Measurements from ENCODE around the gene TMEM132A.
A peak's percentile ranks its signal among the peaks of the same experiment; 100 is the strongest.

The TMEM132A gene

GRCh38 chr11:60915248-60915914 is 8.9 kb upstream of the TMEM132A start:
- Histone ChIP-seq H3K4me1 (ENCODE audit: control insufficient read depth, insufficient read depth, low read length) (peaks cover 39% of the 10 kb centered on the region), H3K4me3 (ENCODE audit: low read depth, low read length) (peak overlapping the region; percentile 52), H3K9me3 (ENCODE audit: control insufficient read depth, insufficient read depth, low read depth, low read length) (no peaks in the 10 kb centered on the region; the same call in 1 of the 2 replicates), H3K9ac (ENCODE audit: low read length) (peak overlapping the region; percentile 68), H3K27ac (ENCODE audit: low read depth, low read length) (peak overlapping the region; percentile 19; the same call in 1 of the 2 replicates), H3K36me3 (ENCODE audit: control insufficient read depth, insufficient read depth, low read length) (peaks cover 7% of the 10 kb centered on the region), H3K27me3 (ENCODE audit: control insufficient read depth, insufficient read depth, low read length) (peaks cover 12% of the 10 kb centered on the region; the same call in 1 of the 2 replicates)

- Histone ChIP-seq H3K4me3 (ENCODE audit: low read depth, low read length) (no peak overlapping the region), H3K4me1 (ENCODE audit: control insufficient read depth, insufficient read depth, low read length) (peaks cover 39% of the 10 kb centered on the region)
Measured at GRCh38 chr11:60916669-60917206, 7.5 kb upstream of the TMEM132A start.

GRCh38 chr11:60917267-60917666 is 7.0 kb upstream of the TMEM132A start:
- no peaks in the 10 kb centered on the region; the same call in 1 of the 2 replicates for H3K9me3 ChIP-seq (ENCODE audit: control insufficient read depth, insufficient read depth, low read depth, low read length)
- peaks cover 39% of the 10 kb centered on the region for H3K4me1 ChIP-seq (ENCODE audit: control insufficient read depth, insufficient read depth, low read length)
- H3K4me3 ChIP-seq (ENCODE audit: low read depth, low read length) = no peak overlapping the region
- 0 out of 2 replicates have a peak, but pooled peaks cover under 1% of the 10 kb centered on the region for H3K27me3 ChIP-seq (ENCODE audit: control insufficient read depth, insufficient read depth, low read length)
- no peak overlapping the region for H3K27ac ChIP-seq (ENCODE audit: low read depth, low read length)
- H3K36me3 ChIP-seq (ENCODE audit: control insufficient read depth, insufficient read depth, low read length) = peaks cover 22% of the 10 kb centered on the region
- no peak overlapping the region for H3K9ac ChIP-seq (ENCODE audit: low read length)

More at GRCh38 chr11:60916669-60917206, 7.5 kb upstream of the TMEM132A start:
- H3K36me3 ChIP-seq (ENCODE audit: control insufficient read depth, insufficient read depth, low read length) = peaks cover 21% of the 10 kb centered on the region
- H3K27ac ChIP-seq (ENCODE audit: low read depth, low read length) = no peak overlapping the region
- H3K9ac ChIP-seq (ENCODE audit: low read length) = no peak overlapping the region
- 0 out of 2 replicates have a peak, but pooled peaks cover 3% of the 10 kb centered on the region for H3K27me3 ChIP-seq (ENCODE audit: control insufficient read depth, insufficient read depth, low read length)
- H3K9me3 ChIP-seq (ENCODE audit: control insufficient read depth, insufficient read depth, low read depth, low read length) = no peaks in the 10 kb centered on the region; the same call in 1 of the 2 replicates

GRCh38 chr11:60918251-60918938 is 5.9 kb upstream of the TMEM132A start:
- Histone ChIP-seq H3K4me1 (ENCODE audit: control insufficient read depth, insufficient read depth, low read length) (peaks cover 30% of the 10 kb centered on the region), H3K36me3 (ENCODE audit: control insufficient read depth, insufficient read depth, low read length) (peaks cover 26% of the 10 kb centered on the region), H3K27me3 (ENCODE audit: control insufficient read depth, insufficient read depth, low read length) (no peaks in the 10 kb centered on the region), H3K9me3 (ENCODE audit: control insufficient read depth, insufficient read depth, low read depth, low read length) (no peaks in the 10 kb centered on the region; the same call in 1 of the 2 replicates), H3K4me3 (ENCODE audit: low read depth, low read length) (no peak overlapping the region), H3K27ac (ENCODE audit: low read depth, low read length) (no peak overlapping the region), H3K9ac (ENCODE audit: low read length) (no peak overlapping the region)

GRCh38 chr11:60918939-60919265 is 5.4 kb upstream of the TMEM132A start:
- H3K36me3 ChIP-seq (ENCODE audit: control insufficient read depth, insufficient read depth, low read length) = peaks cover 26% of the 10 kb centered on the region
- no peak overlapping the region for H3K27ac ChIP-seq (ENCODE audit: low read depth, low read length)
- H3K9me3 ChIP-seq (ENCODE audit: control insufficient read depth, insufficient read depth, low read depth, low read length) = no peaks in the 10 kb centered on the region; the same call in 1 of the 2 replicates
- no peaks in the 10 kb centered on the region for H3K27me3 ChIP-seq (ENCODE audit: control insufficient read depth, insufficient read depth, low read length)
- peaks cover 32% of the 10 kb centered on the region for H3K4me1 ChIP-seq (ENCODE audit: control insufficient read depth, insufficient read depth, low read length)
- no peak overlapping the region for H3K9ac ChIP-seq (ENCODE audit: low read length)
- H3K4me3 ChIP-seq (ENCODE audit: low read depth, low read length) = no peak overlapping the region

GRCh38 chr11:60919320-60919719 is 4.9 kb upstream of the TMEM132A start:
- no peak overlapping the region for H3K4me3 ChIP-seq (ENCODE audit: low read depth, low read length)
- H3K36me3 ChIP-seq (ENCODE audit: control insufficient read depth, insufficient read depth, low read length) = peaks cover 26% of the 10 kb centered on the region
- no peaks in the 10 kb centered on the region for H3K27me3 ChIP-seq (ENCODE audit: control insufficient read depth, insufficient read depth, low read length)
- H3K9me3 ChIP-seq (ENCODE audit: control insufficient read depth, insufficient read depth, low read depth, low read length) = no peaks in the 10 kb centered on the region; the same call in 1 of the 2 replicates
- H3K4me1 ChIP-seq (ENCODE audit: control insufficient read depth, insufficient read depth, low read length) = peaks cover 35% of the 10 kb centered on the region
- no peak overlapping the region for H3K9ac ChIP-seq (ENCODE audit: low read length)
- H3K27ac ChIP-seq (ENCODE audit: low read depth, low read length) = no peak overlapping the region

- Histone ChIP-seq H3K27ac (ENCODE audit: low read depth, low read length) (no peak overlapping the region), H3K9me3 (ENCODE audit: control insufficient read depth, insufficient read depth, low read depth, low read length) (no peaks in the 10 kb centered on the region; the same call in 1 of the 2 replicates), H3K9ac (ENCODE audit: low read length) (no peak overlapping the region), H3K4me3 (ENCODE audit: low read depth, low read length) (no peak overlapping the region), H3K27me3 (ENCODE audit: control insufficient read depth, insufficient read depth, low read length) (no peaks in the 10 kb centered on the region), H3K36me3 (ENCODE audit: control insufficient read depth, insufficient read depth, low read length) (peaks cover 26% of the 10 kb centered on the region), H3K4me1 (ENCODE audit: control insufficient read depth, insufficient read depth, low read length) (peaks cover 28% of the 10 kb centered on the region)
Measured at GRCh38 chr11:60919956-60920355, 4.3 kb upstream of the TMEM132A start.

GRCh38 chr11:60921259-60921658 is 3.0 kb upstream of the TMEM132A start:
- Histone ChIP-seq H3K36me3 (ENCODE audit: control insufficient read depth, insufficient read depth, low read length) (peaks cover 26% of the 10 kb centered on the region), H3K27me3 (ENCODE audit: control insufficient read depth, insufficient read depth, low read length) (no peaks in the 10 kb centered on the region), H3K4me1 (ENCODE audit: control insufficient read depth, insufficient read depth, low read length) (peaks cover 28% of the 10 kb centered on the region)

GRCh38 chr11:60921777-60922335 is 2.4 kb upstream of the TMEM132A start:
- no peaks in the 10 kb centered on the region; the same call in 1 of the 2 replicates for H3K9me3 ChIP-seq (ENCODE audit: control insufficient read depth, insufficient read depth, low read depth, low read length)
- H3K4me3 ChIP-seq (ENCODE audit: low read depth, low read length) = no peak overlapping the region
- no peak overlapping the region for H3K9ac ChIP-seq (ENCODE audit: low read length)
- H3K4me1 ChIP-seq (ENCODE audit: control insufficient read depth, insufficient read depth, low read length) = peaks cover 22% of the 10 kb centered on the region; the same call in 1 of the 2 replicates
- peaks cover 26% of the 10 kb centered on the region for H3K36me3 ChIP-seq (ENCODE audit: control insufficient read depth, insufficient read depth, low read length)
- H3K27ac ChIP-seq (ENCODE audit: low read depth, low read length) = no peak overlapping the region
- no peaks in the 10 kb centered on the region for H3K27me3 ChIP-seq (ENCODE audit: control insufficient read depth, insufficient read depth, low read length)

More at GRCh38 chr11:60921259-60921658, 3.0 kb upstream of the TMEM132A start:
- Histone ChIP-seq H3K4me3 (ENCODE audit: low read depth, low read length) (no peak overlapping the region), H3K9ac (ENCODE audit: low read length) (no peak overlapping the region), H3K9me3 (ENCODE audit: control insufficient read depth, insufficient read depth, low read depth, low read length) (no peaks in the 10 kb centered on the region; the same call in 1 of the 2 replicates), H3K27ac (ENCODE audit: low read depth, low read length) (no peak overlapping the region)

GRCh38 chr11:60922906-60923305 is 1.4 kb upstream of the TMEM132A start:
- Histone ChIP-seq H3K4me3 (ENCODE audit: low read depth, low read length) (no peak overlapping the region), H3K9ac (ENCODE audit: low read length) (no peak overlapping the region), H3K9me3 (ENCODE audit: control insufficient read depth, insufficient read depth, low read depth, low read length) (no peaks in the 10 kb centered on the region; the same call in 1 of the 2 replicates), H3K27me3 (ENCODE audit: control insufficient read depth, insufficient read depth, low read length) (no peaks in the 10 kb centered on the region), H3K36me3 (ENCODE audit: control insufficient read depth, insufficient read depth, low read length) (peaks cover 27% of the 10 kb centered on the region), H3K27ac (ENCODE audit: low read depth, low read length) (no peak overlapping the region), H3K4me1 (ENCODE audit: control insufficient read depth, insufficient read depth, low read length) (peaks cover 22% of the 10 kb centered on the region; the same call in 1 of the 2 replicates)

Data from HUES6 (cell line).